ENCODE data around the gene OR4K14.
"Not testable (repeated sequence)": the region's sequence is repeated elsewhere in the genome, so short reads cannot be mapped to it uniquely, and the experiment has no call there.

Gene OR4K14, protein sequence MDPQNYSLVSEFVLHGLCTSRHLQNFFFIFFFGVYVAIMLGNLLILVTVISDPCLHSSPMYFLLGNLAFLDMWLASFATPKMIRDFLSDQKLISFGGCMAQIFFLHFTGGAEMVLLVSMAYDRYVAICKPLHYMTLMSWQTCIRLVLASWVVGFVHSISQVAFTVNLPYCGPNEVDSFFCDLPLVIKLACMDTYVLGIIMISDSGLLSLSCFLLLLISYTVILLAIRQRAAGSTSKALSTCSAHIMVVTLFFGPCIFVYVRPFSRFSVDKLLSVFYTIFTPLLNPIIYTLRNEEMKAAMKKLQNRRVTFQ

DNA sequence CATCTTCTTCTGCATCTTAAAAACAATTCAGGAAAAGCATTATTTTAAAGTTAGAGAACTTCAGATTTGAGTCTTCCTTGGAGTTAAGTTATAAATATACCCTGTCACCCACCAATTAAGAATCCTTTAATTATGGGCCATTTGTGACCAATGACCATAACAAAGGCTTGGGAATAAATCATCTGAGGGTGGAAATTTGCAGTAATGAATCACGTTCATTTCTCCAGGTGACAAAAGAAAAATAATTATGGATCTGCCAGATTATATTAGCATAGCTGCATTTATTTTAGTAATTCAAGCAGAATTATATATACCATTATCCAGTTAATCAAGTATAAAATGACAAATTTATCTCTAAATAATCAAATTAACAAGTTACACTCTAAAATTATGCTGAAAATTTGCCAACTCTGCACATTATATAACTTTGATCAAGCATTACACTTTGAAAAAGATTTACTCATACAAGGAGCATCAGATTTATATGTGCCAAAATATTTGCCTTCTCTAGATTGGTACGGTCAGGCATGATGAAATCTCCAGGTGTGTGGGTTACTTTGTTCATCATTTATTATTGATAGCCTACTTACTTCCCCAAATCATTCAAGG lies at the start of gene OR4K14:
TSS of gene OR4K14 (minus strand) at position 51 of the 609 bp plus-strand sequence. CDS start 4,114 bp downstream, outside the sequence.
- no peak for DNase-seq

DNA sequence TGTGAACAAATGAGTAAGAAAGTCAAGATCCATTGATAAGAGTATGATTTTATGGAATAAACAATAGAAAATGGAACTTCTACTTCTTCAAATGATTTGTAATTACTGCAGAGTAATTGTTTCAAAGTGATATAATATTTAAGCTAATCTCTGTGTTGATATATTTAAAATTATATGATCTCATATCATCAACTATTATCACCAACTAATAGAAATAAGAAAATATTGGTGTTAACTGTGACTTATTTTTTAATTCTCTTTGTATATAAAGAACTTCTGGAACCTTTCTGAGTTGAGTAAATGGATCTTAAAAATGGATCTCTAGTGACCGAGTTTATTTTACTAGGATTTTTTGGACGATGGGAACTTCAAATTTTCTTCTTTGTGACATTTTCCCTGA lies 40.6 kb upstream of the OR4K14 start, which contains the start of gene OR4L1:
TSS of gene OR4L1 (plus strand) at position 301 of the 400 bp plus-strand sequence. CDS start at position 301, 0 bp downstream.
- no peak for DNase-seq

DNA sequence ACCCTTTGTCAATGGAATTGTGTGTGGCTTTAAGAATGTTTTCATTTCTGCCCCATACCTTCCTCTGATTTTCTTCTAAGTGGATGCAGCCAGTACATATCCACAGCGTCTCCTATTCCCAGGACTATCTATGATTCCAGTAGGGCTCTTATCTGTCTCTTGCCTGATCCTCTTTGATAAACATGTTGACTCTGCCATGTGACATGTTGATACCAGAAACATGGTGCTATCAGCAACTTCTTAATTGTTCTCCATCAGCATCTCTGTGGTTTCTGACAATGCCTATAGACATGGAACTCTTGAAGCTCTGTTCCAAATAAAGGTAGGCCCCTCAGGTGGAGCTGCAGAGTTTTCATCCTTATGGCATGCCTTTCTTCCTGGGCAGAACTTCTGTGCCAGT lies 29.1 kb upstream of the OR4K14 start:
- no peak for DNase-seq

DNA sequence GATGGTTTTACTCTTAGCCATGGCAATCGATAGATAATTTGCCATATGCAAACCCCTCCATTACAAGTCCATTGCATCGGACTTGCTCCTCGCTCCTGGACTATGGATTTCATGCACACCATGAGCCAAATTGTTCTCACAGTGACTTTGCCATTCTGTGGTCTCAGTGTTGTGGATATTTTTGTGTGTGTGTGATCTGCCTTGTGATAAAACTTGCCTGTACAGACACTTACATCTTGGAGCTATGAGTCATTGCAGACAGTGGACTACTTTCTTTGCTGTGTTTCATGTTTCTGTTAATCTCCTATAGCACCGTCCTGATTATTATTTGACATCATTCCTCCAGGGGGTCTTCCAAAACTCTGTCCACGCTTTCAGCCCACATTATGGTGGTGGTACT lies 25.1 kb upstream of the OR4K14 start:
- DNase-seq: no peak

DNA sequence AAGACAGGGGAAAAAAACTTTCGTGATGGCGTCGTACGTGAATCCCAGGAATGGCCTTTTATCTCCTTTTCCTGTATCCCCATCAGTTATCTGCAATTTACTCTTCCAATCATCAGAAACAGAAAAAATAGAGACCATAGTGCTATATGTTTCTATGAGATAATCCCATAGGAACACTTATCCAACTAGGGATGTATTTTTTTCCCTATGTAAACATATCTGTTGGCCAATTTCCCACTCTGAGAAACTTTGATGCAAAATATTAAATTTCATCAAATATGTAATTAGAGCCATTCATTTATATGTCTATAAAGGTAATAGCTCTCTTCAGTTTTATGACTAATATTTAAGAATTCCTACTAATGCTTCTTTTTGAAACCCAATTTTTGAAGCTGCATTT lies 16.8 kb upstream of the OR4K14 start, which contains the start of gene OR4K13:
TSS of gene OR4K13 (minus strand) at position 101 of the 400 bp plus-strand sequence. CDS start 1,280 bp downstream, outside the sequence.
- no peak for DNase-seq

DNA sequence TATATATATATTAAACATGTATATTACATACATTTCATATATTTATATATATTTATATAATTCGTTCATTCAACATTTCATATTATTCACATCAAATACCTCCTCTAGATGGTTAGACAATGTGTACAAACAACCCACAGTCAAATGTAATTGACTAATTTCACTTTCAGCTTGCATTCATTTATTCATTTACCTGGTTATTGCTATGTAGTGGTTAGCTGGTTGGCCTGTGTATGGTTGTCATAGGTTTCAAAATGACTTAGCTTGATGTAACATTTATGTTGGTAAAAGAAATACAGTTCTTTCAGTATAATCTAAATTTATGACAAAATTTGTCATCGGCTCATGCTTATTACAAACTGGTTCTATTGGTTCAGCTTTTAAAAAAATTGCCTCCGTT lies 16.3 kb upstream of the OR4K14 start:
- DNase-seq: no peak

DNA sequence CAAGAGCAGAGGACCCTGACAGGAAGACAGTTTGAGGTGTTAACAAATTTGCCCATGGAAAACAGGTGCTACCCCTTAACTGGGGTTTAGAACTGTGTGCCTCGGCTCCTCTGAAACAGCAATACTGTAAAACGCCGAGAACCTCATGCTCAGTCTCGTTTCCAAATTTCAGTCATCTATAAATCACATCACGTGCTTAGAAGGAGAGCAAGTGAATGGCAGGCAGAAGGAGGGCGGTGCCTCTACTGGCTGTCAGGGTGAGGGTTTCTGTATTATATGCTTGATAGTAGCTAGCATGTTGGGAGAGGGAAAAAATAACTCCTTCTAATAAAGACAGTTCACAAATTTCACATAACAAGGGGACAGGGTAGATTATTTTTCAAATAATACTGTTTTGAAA lies 12.0 kb upstream of the OR4K14 start:
- no peak for DNase-seq

DNA sequence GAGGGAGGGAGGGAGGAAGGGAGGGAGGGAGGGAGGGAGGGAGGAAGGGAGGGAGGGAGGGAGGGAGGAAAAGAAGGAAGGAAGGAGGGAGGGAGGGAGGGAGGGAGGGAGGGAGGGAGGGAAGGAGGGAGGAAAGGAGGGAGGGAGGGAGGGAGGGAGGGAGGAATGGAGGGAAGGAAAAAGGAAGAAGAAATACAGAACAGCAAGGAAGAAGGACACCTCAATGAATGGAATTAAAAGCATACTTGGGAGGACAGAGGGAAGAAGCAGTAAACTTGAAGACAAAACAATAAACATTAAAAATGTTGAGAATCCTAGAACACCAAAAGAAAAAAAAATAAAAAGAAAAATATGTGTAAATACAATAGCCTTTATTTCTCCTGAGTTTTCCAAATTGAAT lies 11.0 kb downstream of the OR4K14 start:
- DNase-seq: no peak

DNA sequence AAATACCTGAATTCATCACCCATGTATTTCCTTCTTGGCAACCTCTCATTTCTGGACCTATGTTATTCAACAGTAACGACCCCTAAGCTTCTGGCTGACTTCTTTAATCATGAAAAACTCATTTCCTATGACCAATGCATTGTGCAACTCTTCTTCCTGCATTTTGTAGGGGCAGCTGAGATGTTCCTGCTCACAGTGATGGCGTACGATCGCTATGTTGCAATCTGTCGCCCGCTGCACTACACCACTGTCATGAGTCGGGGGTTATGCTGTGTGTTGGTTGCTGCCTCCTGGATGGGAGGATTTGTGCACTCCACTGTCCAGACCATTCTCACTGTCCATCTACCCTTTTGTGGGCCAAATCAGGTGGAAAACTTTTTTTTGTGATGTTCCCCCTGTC lies 16.8 kb downstream of the OR4K14 start:
- DNase-seq: no peak

DNA sequence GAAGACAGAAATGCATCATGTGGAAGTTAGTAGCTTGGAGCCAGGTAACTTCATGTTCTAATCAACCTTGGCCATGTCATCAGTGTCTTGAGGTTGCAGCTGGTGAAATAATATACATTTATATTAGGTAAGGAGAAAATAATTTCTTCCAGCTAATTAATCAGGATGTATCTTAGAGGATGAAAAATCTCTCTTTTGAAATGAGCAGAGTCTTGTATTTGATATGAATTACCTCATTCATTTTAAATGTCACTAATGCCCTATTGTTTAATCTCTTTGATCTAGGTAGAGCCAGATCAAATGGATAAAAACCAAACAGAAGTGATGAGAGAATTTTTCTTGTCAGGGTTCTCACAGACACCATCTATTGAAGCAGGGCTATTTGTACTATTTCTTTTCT lies 17.2 kb downstream of the OR4K14 start, which contains the start of gene OR4Q2:
TSS of gene OR4Q2 (plus strand) at position 301 of the 400 bp plus-strand sequence.
- no peak for DNase-seq

DNA sequence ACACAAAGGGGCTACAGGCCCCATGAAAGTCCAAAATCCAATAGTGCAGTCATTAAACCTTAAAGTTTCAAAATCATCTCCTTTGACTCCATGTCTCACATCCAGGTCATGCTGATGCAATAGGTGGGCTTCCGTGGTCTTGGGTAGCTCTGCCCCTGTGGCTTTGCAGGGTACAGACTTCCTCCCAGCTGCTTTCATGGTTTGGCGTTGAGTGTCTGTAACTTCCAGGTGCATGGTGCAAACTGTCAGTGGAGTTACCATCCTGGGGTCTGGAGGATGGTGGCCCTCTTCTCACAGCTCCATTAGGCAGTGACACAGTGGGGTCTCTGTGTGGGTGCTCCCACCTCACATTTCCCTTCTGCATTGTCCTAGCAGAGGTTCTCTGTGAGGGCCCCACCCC lies 25.7 kb downstream of the OR4K14 start:
- DNase-seq: no peak

DNA sequence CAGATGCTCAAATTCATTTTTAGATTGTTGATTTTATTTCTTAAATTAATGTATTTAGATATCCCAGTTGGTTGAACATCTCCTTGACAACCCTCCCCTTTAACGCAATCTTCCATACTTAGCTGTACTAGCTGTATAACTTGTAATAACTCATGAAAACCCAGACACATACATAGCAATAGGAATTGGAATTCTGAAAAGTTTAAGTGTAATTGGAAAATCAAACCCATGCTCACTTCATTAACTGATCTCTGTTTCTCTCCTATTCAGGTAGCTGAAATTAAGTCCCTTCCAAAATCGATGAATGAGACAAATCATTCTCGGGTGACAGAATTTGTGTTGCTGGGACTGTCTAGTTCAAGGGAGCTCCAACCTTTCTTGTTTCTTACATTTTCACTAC lies 43.8 kb downstream of the OR4K14 start, which contains the start of gene OR4K15:
TSS of gene OR4K15 (plus strand) at position 301 of the 400 bp plus-strand sequence. CDS start at position 301, 0 bp downstream.
- DNase-seq: no peak

DNA sequence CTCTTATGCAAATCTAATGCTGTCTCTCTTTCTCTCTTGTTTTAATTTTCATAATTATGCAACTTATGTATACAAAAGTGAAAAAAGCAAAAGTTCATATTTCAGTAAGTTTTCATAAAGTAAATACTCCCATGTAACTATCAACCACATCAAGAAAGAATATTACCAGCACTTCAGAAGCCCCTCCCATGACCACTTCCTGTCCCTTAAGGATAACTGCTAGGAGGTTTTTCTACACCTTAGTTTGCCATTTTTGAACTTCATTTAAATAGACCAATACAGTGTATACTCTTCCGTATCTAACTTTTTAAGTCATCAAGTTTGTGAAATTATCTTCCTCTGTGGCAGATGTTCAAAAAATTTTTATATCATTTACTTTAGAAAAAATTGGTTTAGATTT lies 44.3 kb downstream of the OR4K14 start:
- DNase-seq: no peak

DNA sequence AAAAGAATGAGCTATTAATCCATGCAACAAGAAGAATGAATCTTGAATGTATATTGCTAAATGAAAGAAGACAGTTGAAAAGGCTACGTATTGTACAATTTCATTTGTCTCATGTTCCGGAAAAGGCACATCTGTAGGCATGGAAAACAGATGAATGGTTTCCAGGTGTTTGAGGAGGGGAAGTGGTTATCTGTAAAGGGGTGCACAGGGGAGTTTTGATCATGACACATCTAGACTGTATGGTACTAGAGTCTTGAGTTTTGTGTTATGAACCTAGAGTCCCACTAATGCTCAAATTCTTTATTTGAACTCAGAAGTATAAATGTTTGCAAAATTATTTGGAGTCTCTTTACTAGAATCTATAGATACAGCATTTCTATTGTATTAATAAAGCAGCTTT lies 49.4 kb downstream of the OR4K14 start:
- DNase-seq: not testable (repeated sequence)

All from eye (tissue), 1 donor.